Activated naive CD8-positive, alpha-beta T cell treated with anti-CD3 and anti-CD28 coated beads, Interleukin-2, amount 10 ng/mL, durations not matched to agents 7 days and 5 days (primary cell): ENCODE data around the gene RAD50. TPM values are rescaled to one million over a fixed set of nuclear protein-coding genes. Genes with fewer than 3 reads are reported as not detected.
"Not testable (repeated sequence)": the region's sequence is repeated elsewhere in the genome, so short reads cannot be mapped to it uniquely, and the experiment has no call there.

Experiments used
- ATAC-seq: fragments of 150-1000 bp; cut with Tn5 transposase; one replicate; pipeline ENCODE4 v1.10.0; 2021; ENCODE audit warnings: low read depth, moderate library complexity
- POLR2A ChIA-PET: fragments of 350-600 bp; sonication (Branson Sonifier 250); formaldehyde crosslinking; loops from one replicate; lab custom pipeline; 2021; ENCODE audit warnings: antibody characterized with exemption; lab: Charles Lee
- DNase-seq: peaks from one replicate; pipeline ENCODE4 v3.0.0; 2021
- H3K27ac Mint-ChIP-seq: one replicate; pipeline ENCODE4 v1.8.0; 2022; ENCODE audit warnings: mild to moderate bottlenecking, mixed read lengths
- H3K27me3 Mint-ChIP-seq: one replicate; pipeline ENCODE4 v1.8.0; 2022; ENCODE audit warnings: mild to moderate bottlenecking, moderate library complexity, mixed read lengths
- H3K36me3 Mint-ChIP-seq: one replicate; pipeline ENCODE4 v1.8.0; 2021; ENCODE audit warnings: mild to moderate bottlenecking, mixed read lengths
- H3K4me1 Mint-ChIP-seq: one replicate; pipeline ENCODE4 v1.8.0; 2021; ENCODE audit warnings: mixed read lengths
- H3K4me3 Mint-ChIP-seq: one replicate; pipeline ENCODE4 v1.8.0; 2022; ENCODE audit warnings: mild to moderate bottlenecking, moderate library complexity, mixed read lengths
- H3K9me3 Mint-ChIP-seq: one replicate; pipeline ENCODE4 v1.8.0; 2021; ENCODE audit warnings: mixed read lengths
- total RNA-seq, 2 experiments: library from RNA; stranded (reverse); gene quantifications; one replicate each; pipeline ENCODE4 v1.2.3, GENCODE V29; 2021

The RAD50 gene
- total RNA-seq, 2 experiments from 2014 or later, result 30.7 to 34.1 TPM

GRCh38 chr5:132576123-132576522 lies 19.3 kb downstream of the RAD50 start:
- ATAC-seq (no peak), DNase-seq (no peak)
- POLR2A ChIA-PET, result no interaction called here
- no peaks in the 10 kb centered on the region for H3K27me3 Mint-ChIP-seq
- H3K4me1 Mint-ChIP-seq, result no peaks in the 10 kb centered on the region
- H3K27ac Mint-ChIP-seq, result no peak overlapping the region
- H3K4me3 Mint-ChIP-seq, result no peak overlapping the region
- H3K36me3 Mint-ChIP-seq, result peaks cover 52% of the 10 kb centered on the region
- H3K9me3 Mint-ChIP-seq, result no peaks in the 10 kb centered on the region

DNA sequence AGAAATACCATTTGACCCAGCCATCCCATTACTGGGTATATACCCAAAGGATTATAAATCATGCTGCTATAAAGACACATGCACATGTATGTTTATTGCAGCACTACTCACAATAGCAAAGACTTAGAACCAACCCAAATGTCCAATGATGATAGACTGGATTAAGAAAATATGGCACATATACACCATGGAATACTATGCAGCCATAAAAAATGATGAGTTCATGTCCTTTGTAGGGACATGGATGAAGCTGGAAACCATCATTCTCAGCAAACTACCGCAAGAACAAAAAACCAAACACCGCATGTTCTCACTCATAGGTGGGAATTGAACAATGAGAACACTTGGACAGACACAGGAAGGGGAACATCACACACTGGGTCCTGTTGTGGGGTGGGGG lies 27.8 kb downstream of the RAD50 start:
- H3K4me1 Mint-ChIP-seq, ATAC-seq, H3K4me3 Mint-ChIP-seq, H3K27ac Mint-ChIP-seq, DNase-seq, H3K9me3 Mint-ChIP-seq, POLR2A ChIA-PET, H3K27me3 Mint-ChIP-seq: not testable (repeated sequence)
- H3K36me3 Mint-ChIP-seq, result peaks cover 41% of the 10 kb centered on the region

DNA sequence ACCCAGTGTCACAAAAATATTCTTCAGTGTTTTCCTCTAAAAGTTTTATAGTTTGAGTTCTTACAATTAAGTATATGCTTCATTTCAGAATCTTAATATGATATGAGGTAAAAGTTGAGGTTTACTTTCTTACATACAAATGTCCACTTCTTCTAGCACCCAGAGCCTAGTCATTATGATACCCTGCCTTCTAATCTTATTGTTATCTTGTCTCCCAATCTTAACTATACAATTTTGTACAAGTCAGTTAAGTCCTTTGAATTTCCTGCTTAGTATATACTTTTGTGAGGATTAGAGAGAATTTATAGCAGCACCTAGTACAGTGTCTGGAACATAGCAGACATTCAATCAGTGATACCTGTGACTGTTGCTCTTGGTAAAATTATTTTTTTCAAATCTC lies 29.3 kb downstream of the RAD50 start:
- DNase-seq (no peak), ATAC-seq (no peak)
- POLR2A ChIA-PET, result no interaction called here
- peaks cover 45% of the 10 kb centered on the region for H3K36me3 Mint-ChIP-seq
- H3K4me1 Mint-ChIP-seq, result peaks cover 10% of the 10 kb centered on the region
- no peak overlapping the region for H3K4me3 Mint-ChIP-seq
- no peak overlapping the region for H3K27ac Mint-ChIP-seq
- H3K9me3 Mint-ChIP-seq, result peaks cover 2% of the 10 kb centered on the region
- H3K27me3 Mint-ChIP-seq, result no peaks in the 10 kb centered on the region

DNA sequence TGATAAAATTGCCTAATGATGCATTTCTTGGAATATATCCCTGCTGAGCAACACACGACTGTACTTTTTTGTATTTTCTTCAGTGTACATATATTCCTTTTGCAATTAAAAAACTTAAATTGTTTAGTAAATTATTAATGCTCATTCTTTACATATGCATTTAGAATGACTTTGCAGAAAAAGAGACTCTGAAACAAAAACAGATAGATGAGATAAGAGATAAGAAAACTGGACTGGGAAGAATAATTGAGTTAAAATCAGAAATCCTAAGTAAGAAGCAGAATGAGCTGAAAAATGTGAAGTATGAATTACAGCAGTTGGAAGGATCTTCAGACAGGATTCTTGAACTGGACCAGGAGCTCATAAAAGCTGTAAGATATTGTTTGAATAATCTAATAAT lies 32.7 kb downstream of the RAD50 start:
- ATAC-seq (no peak), DNase-seq (no peak)
- Mint-ChIP-seq H3K4me3 (no peak overlapping the region), H3K4me1 (peaks cover 19% of the 10 kb centered on the region), H3K27me3 (no peaks in the 10 kb centered on the region), H3K36me3 (peaks cover 42% of the 10 kb centered on the region), H3K9me3 (no peaks in the 10 kb centered on the region), H3K27ac (no peak overlapping the region)
- POLR2A ChIA-PET, result no interaction called here

DNA sequence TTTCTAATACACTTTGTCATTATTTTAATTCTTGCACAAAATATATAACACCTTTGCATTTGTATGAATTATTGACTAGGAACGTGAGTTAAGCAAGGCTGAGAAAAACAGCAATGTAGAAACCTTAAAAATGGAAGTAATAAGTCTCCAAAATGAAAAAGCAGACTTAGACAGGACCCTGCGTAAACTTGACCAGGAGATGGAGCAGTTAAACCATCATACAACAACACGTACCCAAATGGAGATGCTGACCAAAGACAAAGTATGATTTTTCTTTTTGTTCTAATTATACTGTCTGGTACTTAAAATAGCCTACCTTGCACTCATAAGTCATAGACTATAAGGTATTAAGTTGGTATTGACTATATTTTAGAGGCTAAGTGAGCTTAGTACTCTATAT lies 34.4 kb downstream of the RAD50 start:
- ATAC-seq (no peak), DNase-seq (no peak)
- POLR2A ChIA-PET, result interaction anchor here (1.2 kb wide), 1 partner anchor 34 kb away, joined by 3 read pairs; the partner anchor contains the start of gene RAD50
- Mint-ChIP-seq H3K27ac (no peak overlapping the region), H3K9me3 (no peaks in the 10 kb centered on the region), H3K4me1 (peaks cover 13% of the 10 kb centered on the region), H3K36me3 (peaks cover 36% of the 10 kb centered on the region), H3K4me3 (no peak overlapping the region), H3K27me3 (no peaks in the 10 kb centered on the region)

DNA sequence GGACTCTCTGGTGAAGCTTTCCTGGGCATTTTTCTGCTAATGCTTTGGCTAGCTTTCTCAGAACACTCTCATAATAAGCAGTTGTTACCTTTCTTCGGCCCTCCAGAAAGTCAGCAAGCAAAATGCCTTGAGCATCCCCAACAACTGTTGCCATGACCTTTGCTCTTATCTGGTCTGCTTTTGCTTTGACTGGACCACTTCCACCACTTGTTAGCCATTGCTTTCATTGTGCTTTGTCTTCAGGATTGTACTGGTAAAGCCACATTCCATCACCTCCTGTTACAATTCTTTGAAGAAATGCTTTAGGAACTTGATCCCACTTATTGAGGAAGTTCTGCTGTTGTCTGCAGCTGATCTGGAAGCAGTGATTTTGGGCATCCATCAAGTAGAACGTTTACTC lies 35.7 kb downstream of the RAD50 start:
- DNase-seq, result no peak
- Mint-ChIP-seq H3K36me3 (peaks cover 39% of the 10 kb centered on the region), H3K9me3 (no peaks in the 10 kb centered on the region), H3K4me1 (peaks cover 12% of the 10 kb centered on the region), H3K27me3 (no peaks in the 10 kb centered on the region), H3K4me3 (no peak overlapping the region), H3K27ac (no peak overlapping the region)
- POLR2A ChIA-PET, result no interaction called here
- no peak for ATAC-seq

DNA sequence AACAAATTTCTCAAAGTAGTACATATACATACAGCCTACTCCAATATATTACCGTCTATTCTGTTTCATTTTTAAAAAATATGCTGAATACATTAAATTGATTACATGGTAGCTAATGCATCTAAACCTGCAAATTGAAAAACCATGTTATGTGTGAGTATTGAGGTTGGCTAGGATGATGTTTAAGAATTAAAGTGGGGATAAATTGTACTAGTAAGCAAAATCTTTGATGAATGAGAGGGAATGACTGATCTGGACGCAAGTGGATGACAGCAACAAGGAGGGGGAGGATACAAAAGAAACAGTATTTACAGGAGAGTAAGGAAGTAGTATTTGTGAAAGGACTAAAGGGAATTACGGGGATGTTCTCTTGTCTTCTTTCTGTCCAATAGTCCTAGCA lies 37.4 kb downstream of the RAD50 start:
- Mint-ChIP-seq H3K4me1 (peaks cover 12% of the 10 kb centered on the region), H3K4me3 (no peak overlapping the region), H3K27ac (no peak overlapping the region), H3K36me3 (peaks cover 47% of the 10 kb centered on the region), H3K9me3 (no peaks in the 10 kb centered on the region), H3K27me3 (no peaks in the 10 kb centered on the region)
- DNase-seq, result no peak
- POLR2A ChIA-PET, result no interaction called here
- no peak for ATAC-seq

GRCh38 chr5:132595624-132596023 lies 38.8 kb downstream of the RAD50 start:
- H3K36me3 Mint-ChIP-seq, result peaks cover 47% of the 10 kb centered on the region
- POLR2A ChIA-PET, result interaction anchor here (0.6 kb wide), 1 partner anchor 17 kb away, joined by 6 read pairs; no protein-coding TSS in a partner anchor
- no peak overlapping the region for H3K4me3 Mint-ChIP-seq
- H3K4me1 Mint-ChIP-seq, result peaks cover 14% of the 10 kb centered on the region
- H3K27me3 Mint-ChIP-seq, result no peaks in the 10 kb centered on the region
- DNase-seq, result no peak
- H3K9me3 Mint-ChIP-seq, result no peaks in the 10 kb centered on the region
- no peak overlapping the region for H3K27ac Mint-ChIP-seq
- no peak for ATAC-seq

DNA sequence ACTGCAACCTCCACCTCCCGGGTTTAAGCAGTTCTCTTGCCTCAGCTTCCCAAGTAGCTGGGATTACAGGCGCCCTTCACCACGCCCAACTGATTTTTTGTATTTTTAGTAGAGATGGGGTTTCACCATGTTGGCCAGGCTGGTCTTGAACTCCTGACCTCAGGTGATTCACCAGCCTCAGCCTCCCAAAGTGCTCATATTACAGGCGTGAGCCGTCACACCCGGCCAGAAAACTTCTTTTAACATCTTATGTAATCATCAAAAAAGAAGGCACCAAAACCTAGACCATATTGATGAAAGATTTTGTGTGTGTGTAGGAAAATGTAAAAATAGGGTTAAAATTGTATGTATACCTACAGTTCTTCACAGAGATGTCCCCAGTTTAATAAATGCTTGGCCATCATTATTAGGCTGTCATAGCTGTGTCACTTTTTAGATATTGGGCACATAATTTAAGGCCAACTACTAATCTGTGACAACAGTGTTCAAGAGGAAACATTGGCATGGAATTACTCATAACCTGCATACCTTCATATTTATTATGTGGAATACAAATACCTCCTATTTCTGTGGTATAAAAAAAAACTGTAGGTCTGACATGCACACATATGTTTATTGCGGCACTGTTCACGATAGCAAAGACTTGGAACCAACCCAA lies 44.4 kb downstream of the RAD50 start:
- Mint-ChIP-seq H3K9me3 (no peaks in the 10 kb centered on the region), H3K36me3 (peaks cover 51% of the 10 kb centered on the region), H3K27ac (no peak overlapping the region), H3K4me3 (no peak overlapping the region), H3K4me1 (peaks cover 4% of the 10 kb centered on the region), H3K27me3 (no peaks in the 10 kb centered on the region)
- no peak for ATAC-seq
- DNase-seq, result no peak
- POLR2A ChIA-PET, result interaction anchor here (0.7 kb wide), 1 partner anchor 258 kb away, joined by 3 read pairs; no protein-coding TSS in a partner anchor

- DNase-seq (no peak), ATAC-seq (no peak)
- no peak overlapping the region for H3K27ac Mint-ChIP-seq
- POLR2A ChIA-PET, result no interaction called here
- H3K4me1 Mint-ChIP-seq, result peaks cover 3% of the 10 kb centered on the region
- no peaks in the 10 kb centered on the region for H3K27me3 Mint-ChIP-seq
- no peaks in the 10 kb centered on the region for H3K9me3 Mint-ChIP-seq
- peaks cover 49% of the 10 kb centered on the region for H3K36me3 Mint-ChIP-seq
- no peak overlapping the region for H3K4me3 Mint-ChIP-seq
These were observed 50.3 kb downstream of the RAD50 start for GRCh38 chr5:132607095-132607494.

DNA sequence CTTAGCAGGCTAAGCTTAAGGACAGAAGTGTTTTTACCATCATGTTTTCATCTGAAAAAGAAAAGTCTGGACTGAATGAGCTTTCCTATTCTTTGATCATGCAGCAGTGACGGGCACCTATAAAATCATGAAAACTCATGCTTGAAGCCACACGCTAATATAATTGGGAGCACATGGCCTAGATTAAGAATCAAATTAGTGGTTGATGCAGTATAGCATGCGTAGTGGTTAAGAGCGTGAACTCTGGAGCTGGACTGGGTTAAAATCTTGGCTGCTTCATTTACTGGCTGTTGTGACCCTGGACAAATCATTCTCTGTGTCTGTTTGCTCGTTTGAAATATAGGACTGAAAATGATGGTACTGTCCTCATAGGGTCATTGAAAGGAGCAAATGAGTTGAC lies 51.3 kb downstream of the RAD50 start:
- no peak for ATAC-seq
- Mint-ChIP-seq H3K4me3 (no peak overlapping the region), H3K4me1 (peaks cover 3% of the 10 kb centered on the region), H3K9me3 (no peaks in the 10 kb centered on the region), H3K36me3 (peaks cover 53% of the 10 kb centered on the region), H3K27ac (no peak overlapping the region), H3K27me3 (no peaks in the 10 kb centered on the region)
- POLR2A ChIA-PET, result no interaction called here
- no peak for DNase-seq

- no peak overlapping the region for H3K4me3 Mint-ChIP-seq
- H3K9me3 Mint-ChIP-seq, result no peaks in the 10 kb centered on the region
- no peaks in the 10 kb centered on the region for H3K27me3 Mint-ChIP-seq
- no peaks in the 10 kb centered on the region for H3K4me1 Mint-ChIP-seq
- POLR2A ChIA-PET, result no interaction called here
- DNase-seq (no peak), ATAC-seq (no peak)
- no peak overlapping the region for H3K27ac Mint-ChIP-seq
- H3K36me3 Mint-ChIP-seq, result peaks cover 41% of the 10 kb centered on the region
These were observed 55.2 kb downstream of the RAD50 start for GRCh38 chr5:132611965-132612364.

DNA sequence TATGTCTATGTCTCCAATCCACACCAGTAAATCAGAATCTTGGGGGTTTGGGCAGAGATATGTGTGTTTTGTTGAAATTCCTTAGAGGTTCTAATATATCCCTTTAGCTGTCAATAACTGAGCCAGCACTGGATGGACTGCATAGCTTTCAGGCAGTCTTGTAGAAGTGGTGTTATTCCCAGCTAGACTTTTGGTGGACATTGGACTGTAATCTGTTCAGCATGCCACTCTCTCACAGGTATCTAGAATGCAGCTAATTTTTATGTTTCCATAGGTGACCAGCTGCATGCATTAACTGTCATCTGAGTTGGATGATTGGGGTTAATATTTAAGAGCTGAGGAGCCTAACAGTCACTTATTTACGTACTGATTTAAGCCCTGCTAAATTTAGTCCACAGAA lies 56.1 kb downstream of the RAD50 start:
- Mint-ChIP-seq H3K27ac (no peak overlapping the region), H3K36me3 (peaks cover 42% of the 10 kb centered on the region), H3K4me1 (no peaks in the 10 kb centered on the region), H3K9me3 (no peaks in the 10 kb centered on the region), H3K27me3 (no peaks in the 10 kb centered on the region), H3K4me3 (no peak overlapping the region)
- POLR2A ChIA-PET, result no interaction called here
- ATAC-seq (no peak), DNase-seq (no peak)

DNA sequence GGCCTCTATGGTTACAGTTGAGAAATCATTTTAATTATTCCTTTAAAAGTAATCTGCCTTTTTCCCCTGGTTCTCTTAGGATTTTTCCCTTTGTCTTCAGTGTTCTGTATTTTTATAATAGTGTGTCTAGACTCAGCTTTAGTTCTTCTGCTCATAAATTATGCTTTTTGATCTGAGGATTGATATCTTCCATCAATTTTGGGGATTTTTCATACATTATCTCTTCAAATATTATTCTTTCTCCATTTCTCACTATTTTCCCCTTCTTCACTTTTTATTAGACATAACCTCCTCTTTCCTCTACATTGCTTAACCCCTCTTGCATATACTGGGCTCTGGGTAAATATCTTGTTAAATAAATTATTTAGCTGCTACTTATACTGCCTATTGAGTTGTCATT lies 64.9 kb downstream of the RAD50 start:
- Mint-ChIP-seq H3K36me3 (peaks cover 47% of the 10 kb centered on the region), H3K4me1 (peaks cover 4% of the 10 kb centered on the region), H3K9me3 (no peaks in the 10 kb centered on the region), H3K27ac (no peak overlapping the region), H3K4me3 (no peak overlapping the region), H3K27me3 (no peaks in the 10 kb centered on the region)
- DNase-seq (no peak), ATAC-seq (no peak)
- POLR2A ChIA-PET, result no interaction called here
